ENCODE results near the gene C2CD4A. TPM values are rescaled to one million over a fixed set of nuclear protein-coding genes. Genes with fewer than 3 reads are reported as not detected.

Gene C2CD4A
- total RNA-seq, 1 donor from 2014 or later: 0.35 TPM

DNA sequence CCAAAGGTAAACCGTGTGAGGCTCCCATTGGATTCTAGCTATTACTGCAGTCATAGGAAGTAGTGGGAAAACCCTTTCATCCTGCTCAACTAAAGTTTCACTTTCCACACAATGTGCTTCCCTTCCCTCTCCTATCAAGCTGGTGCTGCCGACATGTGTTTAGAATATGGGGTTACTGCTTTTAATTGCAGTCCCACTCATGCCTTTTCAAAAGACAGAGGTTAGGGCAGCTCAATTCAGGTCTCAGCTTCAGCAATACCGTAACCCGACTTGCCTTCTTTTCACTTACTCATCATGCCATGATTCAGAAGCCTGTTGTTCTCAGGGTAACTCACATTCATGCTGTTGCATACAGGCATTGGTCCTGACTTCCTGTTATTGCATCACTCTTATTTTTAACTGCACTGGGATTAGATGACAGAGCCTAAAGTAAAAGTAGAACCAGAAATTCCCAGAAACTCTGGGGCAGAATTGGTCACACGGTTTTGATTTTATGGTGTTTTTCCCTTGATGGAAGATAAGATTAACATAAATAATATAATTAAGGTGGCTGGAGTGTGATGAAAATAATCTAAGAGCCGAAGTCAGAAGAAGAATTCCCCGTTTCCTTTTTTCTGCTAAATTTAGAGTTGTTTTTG lies 52.6 kb downstream of the C2CD4A start:
- TF ChIP-seq, protein P1, sequence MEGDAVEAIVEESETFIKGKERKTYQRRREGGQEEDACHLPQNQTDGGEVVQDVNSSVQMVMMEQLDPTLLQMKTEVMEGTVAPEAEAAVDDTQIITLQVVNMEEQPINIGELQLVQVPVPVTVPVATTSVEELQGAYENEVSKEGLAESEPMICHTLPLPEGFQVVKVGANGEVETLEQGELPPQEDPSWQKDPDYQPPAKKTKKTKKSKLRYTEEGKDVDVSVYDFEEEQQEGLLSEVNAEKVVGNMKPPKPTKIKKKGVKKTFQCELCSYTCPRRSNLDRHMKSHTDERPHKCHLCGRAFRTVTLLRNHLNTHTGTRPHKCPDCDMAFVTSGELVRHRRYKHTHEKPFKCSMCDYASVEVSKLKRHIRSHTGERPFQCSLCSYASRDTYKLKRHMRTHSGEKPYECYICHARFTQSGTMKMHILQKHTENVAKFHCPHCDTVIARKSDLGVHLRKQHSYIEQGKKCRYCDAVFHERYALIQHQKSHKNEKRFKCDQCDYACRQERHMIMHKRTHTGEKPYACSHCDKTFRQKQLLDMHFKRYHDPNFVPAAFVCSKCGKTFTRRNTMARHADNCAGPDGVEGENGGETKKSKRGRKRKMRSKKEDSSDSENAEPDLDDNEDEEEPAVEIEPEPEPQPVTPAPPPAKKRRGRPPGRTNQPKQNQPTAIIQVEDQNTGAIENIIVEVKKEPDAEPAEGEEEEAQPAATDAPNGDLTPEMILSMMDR (conservative IDR thresholded peaks at IDR 0.05; ENCODE audit: low read depth, low read length): no peak
- peak; percentile 98 for DNase-seq (ENCODE audit: low read depth)
- no peak overlapping the region for H3K4me3 ChIP-seq (ENCODE audit: low read depth, low read length)

DNA sequence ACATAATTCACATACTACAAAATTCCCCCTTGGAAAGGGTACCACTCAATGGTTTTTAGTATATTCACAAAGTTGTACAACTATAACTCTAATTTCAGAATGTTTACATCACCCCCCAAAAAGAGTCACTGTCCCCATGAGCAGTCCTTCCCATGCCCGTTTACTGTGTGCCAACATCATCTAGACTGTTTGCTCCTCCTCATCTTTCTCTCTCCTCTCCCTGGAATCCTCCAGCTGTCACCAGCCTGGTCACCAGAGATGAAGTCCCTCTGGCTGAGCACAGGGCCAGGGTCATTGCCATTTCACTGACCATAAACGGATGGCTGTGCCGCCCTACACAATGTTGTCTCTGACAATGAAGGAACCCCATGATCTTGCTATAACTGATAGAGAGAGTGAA lies 53.1 kb downstream of the C2CD4A start:
- DNase-seq (ENCODE audit: low read depth): no peak
- TF ChIP-seq, protein P1 (conservative IDR thresholded peaks at IDR 0.05; ENCODE audit: low read depth, low read length): no peak
- H3K4me3 ChIP-seq (ENCODE audit: low read depth, low read length): no peak overlapping the region

Other genes with a start within 250 kb of the C2CD4A start
- 14.7 and 30.2 TPM in 2 replicates for gene VPS13C, start 6.5 kb upstream of the C2CD4A start, total RNA-seq
- gene C2CD4B, start 98.3 kb downstream of the C2CD4A start, total RNA-seq: 0.07 and 0.12 TPM in 2 replicates

Measured in epithelial cell of proximal tubule (primary cell).